ENCODE measurements around the gene CMTM7. TPM values are rescaled to one million over a fixed set of nuclear protein-coding genes. Genes with fewer than 3 reads are reported as not detected.
"Not testable (repeated sequence)": the region's sequence is repeated elsewhere in the genome, so short reads cannot be mapped to it uniquely, and the experiment has no call there.

The CMTM7 gene
- total RNA-seq, 6 experiments from 2014 or later, result 10.1 to 17.7 (median 15.7) TPM

- H3K27me3 Mint-ChIP-seq (ENCODE audit: insufficient read depth), result peaks cover 37% of the 10 kb centered on the region
Observed at GRCh38 chr3:32383136-32383711, 8.4 kb upstream of the CMTM7 start.

GRCh38 chr3:32384938-32385337 lies 6.7 kb upstream of the CMTM7 start:
- no peak for DNase-seq
- Mint-ChIP-seq H3K36me3 (ENCODE audit: low read depth) (no peaks in the 10 kb centered on the region), H3K9me3 (no peaks in the 10 kb centered on the region; the same call in 1 of the 2 replicates), H3K4me3 (no peak overlapping the region), H3K27me3 (ENCODE audit: insufficient read depth) (peaks cover 30% of the 10 kb centered on the region), H3K27ac (no peak overlapping the region), H3K4me1 (ENCODE audit: low read depth) (no peaks in the 10 kb centered on the region)
- TF ChIP-seq CTCF (IDR thresholded peaks at IDR 0.05), result no peak

More at GRCh38 chr3:32383136-32383711, 8.4 kb upstream of the CMTM7 start:
- TF ChIP-seq CTCF (IDR thresholded peaks at IDR 0.05), result no peak
- Mint-ChIP-seq H3K27ac (no peak overlapping the region), H3K4me1 (ENCODE audit: low read depth) (no peaks in the 10 kb centered on the region), H3K9me3 (no peaks in the 10 kb centered on the region; the same call in 1 of the 2 replicates), H3K36me3 (ENCODE audit: low read depth) (no peaks in the 10 kb centered on the region), H3K4me3 (no peak overlapping the region)
- no peak for DNase-seq

GRCh38 chr3:32387512-32387911 lies 4.1 kb upstream of the CMTM7 start:
- Mint-ChIP-seq H3K4me3 (no peak overlapping the region), H3K4me1 (ENCODE audit: low read depth) (peaks cover 9% of the 10 kb centered on the region), H3K27ac (no peak overlapping the region), H3K36me3 (ENCODE audit: low read depth) (no peaks in the 10 kb centered on the region), H3K9me3 (no peaks in the 10 kb centered on the region; the same call in 1 of the 2 replicates), H3K27me3 (ENCODE audit: insufficient read depth) (peaks cover 27% of the 10 kb centered on the region)
- DNase-seq, result no peak
- no peak for TF ChIP-seq CTCF (IDR thresholded peaks at IDR 0.05)

GRCh38 chr3:32389577-32389976 lies 2.1 kb upstream of the CMTM7 start:
- not testable (repeated sequence) for H3K27ac Mint-ChIP-seq; H3K9me3 Mint-ChIP-seq; H3K36me3 Mint-ChIP-seq (ENCODE audit: low read depth); H3K4me3 Mint-ChIP-seq; DNase-seq
- peaks cover 19% of the 10 kb centered on the region for H3K27me3 Mint-ChIP-seq (ENCODE audit: insufficient read depth)
- H3K4me1 Mint-ChIP-seq (ENCODE audit: low read depth), result peaks cover 23% of the 10 kb centered on the region

- Mint-ChIP-seq H3K4me3 (peak overlapping the region; percentile 97), H3K36me3 (ENCODE audit: low read depth) (no peaks in the 10 kb centered on the region), H3K9me3 (no peaks in the 10 kb centered on the region), H3K27ac (peak overlapping the region; percentile 93), H3K4me1 (ENCODE audit: low read depth) (peaks cover 29% of the 10 kb centered on the region), H3K27me3 (ENCODE audit: insufficient read depth) (peaks cover 1% of the 10 kb centered on the region)
- DNase-seq, result peak; percentile 59
- TF ChIP-seq CTCF (IDR thresholded peaks at IDR 0.05), result no peak
Observed at GRCh38 chr3:32392536-32393302, 1.1 kb downstream of the CMTM7 start.

GRCh38 chr3:32395496-32395895 lies 3.8 kb downstream of the CMTM7 start:
- H3K9me3 Mint-ChIP-seq, result no peaks in the 10 kb centered on the region
- no peak for DNase-seq
- peaks cover 4% of the 10 kb centered on the region for H3K27me3 Mint-ChIP-seq (ENCODE audit: insufficient read depth)
- no peak overlapping the region; the same call in 1 of the 2 replicates for H3K27ac Mint-ChIP-seq
- TF ChIP-seq CTCF (IDR thresholded peaks at IDR 0.05), result no peak
- H3K4me1 Mint-ChIP-seq (ENCODE audit: low read depth), result peaks cover 42% of the 10 kb centered on the region
- no peaks in the 10 kb centered on the region for H3K36me3 Mint-ChIP-seq (ENCODE audit: low read depth)
- no peak overlapping the region for H3K4me3 Mint-ChIP-seq

All from HFFc6 (cell line).